A673 (cell line): Measurements from ENCODE around the gene NUP42.

Experiments
- EZH2 ChIP-seq: fragments of 200-600 bp; sonication (generic); IDR thresholded peaks from 2 replicates; pipeline ENCODE4 v1.6.1; 2017; ENCODE audit warnings: borderline replicate concordance, low read depth, mild to moderate bottlenecking, mixed read lengths, antibody characterized with exemption, low read length; ENCODE audit not compliant: poor library complexity, severe bottlenecking
- TF ChIP-seq, protein P1 (sequence below): fragments of 300-800, 200-600 bp; sonication (generic); conservative IDR thresholded peaks from 2 replicates; pipeline ENCODE4 v1.5.1; 2017; ENCODE audit warnings: low read depth, mild to moderate bottlenecking, antibody characterized with exemption, low read length, moderate library complexity, mixed read lengths

DNA sequence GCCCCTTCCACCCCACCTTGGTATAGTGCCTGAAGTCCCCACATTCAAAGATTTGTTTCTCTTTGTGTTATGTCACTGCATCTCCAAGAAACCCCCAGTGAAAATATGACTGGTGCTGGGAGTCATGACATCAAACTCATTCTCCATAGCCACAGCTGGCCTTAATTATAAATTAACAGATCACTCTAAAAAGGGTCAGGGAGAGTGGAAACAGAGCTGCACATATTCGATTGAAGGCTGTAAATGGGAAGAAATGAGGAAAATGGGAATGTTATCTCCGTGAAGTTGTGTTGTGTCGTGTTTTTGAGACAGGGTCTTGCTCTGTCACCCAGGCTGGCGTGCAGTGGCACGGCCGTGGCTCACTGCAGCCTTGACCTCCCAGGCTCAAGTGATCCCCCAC, 24.2 kb upstream of the NUP42 start:
- TF ChIP-seq, protein P1, sequence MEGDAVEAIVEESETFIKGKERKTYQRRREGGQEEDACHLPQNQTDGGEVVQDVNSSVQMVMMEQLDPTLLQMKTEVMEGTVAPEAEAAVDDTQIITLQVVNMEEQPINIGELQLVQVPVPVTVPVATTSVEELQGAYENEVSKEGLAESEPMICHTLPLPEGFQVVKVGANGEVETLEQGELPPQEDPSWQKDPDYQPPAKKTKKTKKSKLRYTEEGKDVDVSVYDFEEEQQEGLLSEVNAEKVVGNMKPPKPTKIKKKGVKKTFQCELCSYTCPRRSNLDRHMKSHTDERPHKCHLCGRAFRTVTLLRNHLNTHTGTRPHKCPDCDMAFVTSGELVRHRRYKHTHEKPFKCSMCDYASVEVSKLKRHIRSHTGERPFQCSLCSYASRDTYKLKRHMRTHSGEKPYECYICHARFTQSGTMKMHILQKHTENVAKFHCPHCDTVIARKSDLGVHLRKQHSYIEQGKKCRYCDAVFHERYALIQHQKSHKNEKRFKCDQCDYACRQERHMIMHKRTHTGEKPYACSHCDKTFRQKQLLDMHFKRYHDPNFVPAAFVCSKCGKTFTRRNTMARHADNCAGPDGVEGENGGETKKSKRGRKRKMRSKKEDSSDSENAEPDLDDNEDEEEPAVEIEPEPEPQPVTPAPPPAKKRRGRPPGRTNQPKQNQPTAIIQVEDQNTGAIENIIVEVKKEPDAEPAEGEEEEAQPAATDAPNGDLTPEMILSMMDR = no peak
- no peak for TF ChIP-seq EZH2
